Activated CD4-positive, alpha-beta T cell treated with anti-CD3 and anti-CD28 coated beads, Interleukin-2, amount 50 U/mL, for 48 hours (primary cell): ENCODE measurements around the gene RYK.
A peak's percentile ranks its signal among the peaks of the same experiment; 100 is the strongest.
"Not testable (repeated sequence)": the region's sequence is repeated elsewhere in the genome, so short reads cannot be mapped to it uniquely, and the experiment has no call there.

ENCODE experiments used
- DNase-seq, 2 experiments: peaks; one replicate each; pipeline ENCODE4 v3.0.0-alpha.2; 2020

The RYK gene

GRCh38 chr3:134253475-134254226 lies 3.0 kb upstream of the RYK start:
- peak in 1 of 2 experiments; percentile 34 for DNase-seq

GRCh38 chr3:134252766-134253165 lies 2.1 kb upstream of the RYK start:
- DNase-seq: no peak

- DNase-seq: no peak
Measured at GRCh38 chr3:134251731-134252391, 1.2 kb upstream of the RYK start.

- peak; percentile 53 to 58 for DNase-seq
Measured at GRCh38 chr3:134249935-134250716, 533 bp downstream of the RYK start.

- DNase-seq: no peak
Measured at GRCh38 chr3:134249296-134249841, 1.3 kb downstream of the RYK start.

- no peak for DNase-seq
Measured at GRCh38 chr3:134244921-134245320, 5.7 kb downstream of the RYK start.

- DNase-seq: no peak
Measured at GRCh38 chr3:134242649-134243617, 7.7 kb downstream of the RYK start.

GRCh38 chr3:134239538-134239937 lies 11.1 kb downstream of the RYK start:
- DNase-seq: no peak

- DNase-seq: no peak
Measured at GRCh38 chr3:134237454-134238145, 13.1 kb downstream of the RYK start.

GRCh38 chr3:134236505-134237170 lies 14.0 kb downstream of the RYK start:
- DNase-seq: no peak

GRCh38 chr3:134235577-134236076 lies 15.0 kb downstream of the RYK start:
- DNase-seq: no peak

GRCh38 chr3:134232951-134233350 lies 17.7 kb downstream of the RYK start:
- DNase-seq: no peak

GRCh38 chr3:134232151-134232550 lies 18.5 kb downstream of the RYK start:
- no peak for DNase-seq

GRCh38 chr3:134231131-134231530 lies 19.5 kb downstream of the RYK start:
- no peak for DNase-seq

- no peak for DNase-seq
Measured at GRCh38 chr3:134229038-134229437, 21.6 kb downstream of the RYK start.

- no peak for DNase-seq
Measured at GRCh38 chr3:134228479-134228878, 22.2 kb downstream of the RYK start.

- no peak for DNase-seq
Measured at GRCh38 chr3:134228035-134228434, 22.6 kb downstream of the RYK start.

- not testable (repeated sequence) for DNase-seq
Measured at GRCh38 chr3:134224796-134225156, 25.9 kb downstream of the RYK start.

GRCh38 chr3:134222835-134223234 lies 27.8 kb downstream of the RYK start:
- no peak for DNase-seq

- no peak for DNase-seq
Measured at GRCh38 chr3:134216851-134217250, 33.8 kb downstream of the RYK start.
